GM21529 (cell line): ENCODE measurements around the gene GRB10.

Experiments
- ATAC-seq: cut with Tn5 transposase; IDR thresholded peaks from one replicate; pipeline ENCODE4 v1.9.1; 2021; ENCODE audit not compliant: unreplicated experiment

The GRB10 gene

GRCh38 chr7:50618281-50618680 lies 164.4 kb downstream of the GRB10 start:
- no peak for ATAC-seq

GRCh38 chr7:50615519-50616080 lies 167.1 kb downstream of the GRB10 start:
- ATAC-seq: no peak

GRCh38 chr7:50614721-50615518 lies 167.8 kb downstream of the GRB10 start:
- no peak for ATAC-seq

DNA sequence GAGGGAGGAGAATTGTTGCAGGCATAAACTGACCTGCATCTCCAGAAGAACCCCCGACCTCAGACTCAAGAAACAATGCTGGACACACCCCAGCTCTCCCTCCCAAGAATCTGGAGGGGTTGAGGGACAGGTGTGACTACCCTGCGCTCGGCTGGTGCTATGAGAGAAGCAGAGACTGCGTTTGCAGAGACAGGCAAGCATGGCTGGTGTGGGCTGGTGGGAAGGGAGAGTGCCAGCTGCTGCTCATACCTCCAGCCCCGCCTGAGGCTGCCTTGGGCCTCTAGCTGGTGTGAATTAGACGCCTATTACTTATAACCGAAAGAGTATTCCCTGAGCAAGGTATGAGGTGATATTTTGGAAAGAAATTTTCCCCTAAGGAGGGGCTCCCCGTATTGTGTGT lies 169.2 kb downstream of the GRB10 start:
- no peak for ATAC-seq

DNA sequence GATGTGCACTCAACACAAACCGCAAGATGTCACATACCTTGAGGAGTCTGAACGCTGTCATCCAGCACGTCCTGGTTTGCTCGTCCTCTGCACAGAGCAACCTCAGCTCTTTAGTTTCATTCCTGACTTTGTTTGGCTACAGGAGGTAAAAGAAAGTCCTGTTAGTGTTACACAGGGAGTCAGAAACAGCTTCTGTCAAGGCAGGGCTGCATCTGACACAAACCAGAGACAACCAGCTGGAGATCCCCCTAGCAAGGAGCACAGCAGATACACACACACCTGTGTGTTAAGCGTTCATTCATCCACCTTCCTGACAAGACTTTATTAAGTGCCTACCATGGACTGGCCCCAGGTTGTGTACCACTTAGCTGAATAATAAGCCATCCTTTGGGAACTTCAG lies 170.0 kb downstream of the GRB10 start:
- no peak for ATAC-seq

- no peak for ATAC-seq
These were observed 172.0 kb downstream of the GRB10 start for GRCh38 chr7:50610521-50611277.

- ATAC-seq: no peak
These were observed 174.3 kb downstream of the GRB10 start for GRCh38 chr7:50608196-50608906.

GRCh38 chr7:50607524-50608125 lies 175.1 kb downstream of the GRB10 start:
- no peak for ATAC-seq

- ATAC-seq: no peak
These were observed 177.6 kb downstream of the GRB10 start for GRCh38 chr7:50605059-50605458.

DNA sequence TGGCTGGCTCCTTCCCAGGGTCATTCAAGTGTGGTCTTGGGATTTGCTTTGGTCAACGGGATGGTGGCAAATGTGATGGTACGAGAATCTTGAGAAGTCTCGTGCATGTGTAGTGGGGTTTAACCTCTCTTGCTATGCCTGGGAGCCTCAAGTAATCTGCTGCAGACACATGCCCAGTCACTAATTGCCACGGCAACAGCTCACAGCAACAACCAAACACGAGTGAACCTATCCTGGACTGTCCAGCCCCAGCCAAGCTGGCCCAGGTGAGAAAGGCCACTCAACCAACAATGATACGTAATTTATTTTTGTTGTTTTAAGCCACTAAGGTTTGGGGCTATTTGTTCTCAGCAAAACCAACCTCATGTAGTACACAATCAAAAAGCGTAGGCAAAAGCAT lies 179.4 kb downstream of the GRB10 start:
- ATAC-seq: no peak

GRCh38 chr7:50599385-50599784 lies 183.3 kb downstream of the GRB10 start:
- no peak for ATAC-seq

DNA sequence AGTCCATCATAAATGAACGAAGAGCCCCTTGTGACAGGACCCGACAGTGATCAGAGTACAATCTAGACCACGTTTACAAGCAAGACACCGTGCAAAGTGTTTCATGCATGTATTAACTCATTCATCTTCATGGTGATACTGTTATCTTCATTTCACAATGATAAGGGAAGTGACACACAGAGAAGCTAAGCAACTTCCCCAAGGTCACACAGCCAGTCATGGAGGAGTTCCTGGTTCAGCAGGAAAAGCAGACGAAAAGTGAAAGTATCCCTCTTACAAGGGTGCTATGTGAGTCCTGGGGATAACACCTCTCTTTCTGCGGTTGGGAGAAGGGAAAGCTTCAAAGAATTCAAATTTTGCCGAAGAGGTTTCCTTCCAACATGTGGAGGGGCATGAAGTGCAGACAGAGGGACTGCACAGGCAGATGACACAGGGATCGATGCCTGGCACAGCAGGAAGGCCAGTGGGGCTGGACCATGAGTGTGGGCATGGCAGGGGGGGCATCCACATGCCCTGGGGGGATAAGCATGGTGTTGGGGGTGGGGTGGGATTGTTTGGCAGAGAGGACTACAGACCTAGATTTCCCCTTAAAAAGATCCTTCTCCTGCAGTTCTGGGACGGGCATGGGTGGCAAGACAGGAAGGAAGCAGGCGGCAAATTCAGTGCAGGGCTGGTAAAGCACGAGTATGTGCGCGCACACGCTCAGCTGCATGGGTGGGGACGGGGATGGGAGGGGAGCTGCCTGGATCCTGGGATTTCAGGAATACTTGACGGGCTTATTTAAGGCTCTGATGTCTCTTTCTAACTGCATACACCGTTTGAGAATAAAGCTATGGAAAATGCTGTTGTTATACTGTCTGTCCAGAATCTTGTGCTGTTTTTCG lies 184.0 kb downstream of the GRB10 start:
- no peak for ATAC-seq

DNA sequence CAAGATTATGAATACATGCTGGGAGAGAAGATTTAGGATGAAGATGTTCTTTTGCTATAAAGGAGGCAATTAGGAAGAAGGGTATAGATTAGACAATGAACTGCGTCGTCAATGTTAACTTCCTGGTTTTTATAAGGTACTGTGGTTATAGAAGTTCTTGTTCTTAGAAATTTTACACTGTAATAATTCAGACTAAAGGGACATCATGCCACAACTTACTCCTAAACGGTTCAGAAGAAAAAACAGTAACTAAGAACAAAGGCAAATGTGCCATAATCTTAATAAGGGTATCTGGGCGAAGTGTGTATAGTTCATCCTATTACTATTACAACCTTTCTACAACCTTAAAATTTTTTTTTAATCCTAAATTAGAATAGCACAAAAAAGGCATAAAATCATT lies 186.2 kb downstream of the GRB10 start:
- ATAC-seq: no peak

GRCh38 chr7:50595491-50596102 lies 187.1 kb downstream of the GRB10 start:
- ATAC-seq: peak; percentile 20

- peak; percentile 51 for ATAC-seq
These were observed 187.8 kb downstream of the GRB10 start for GRCh38 chr7:50594734-50595485.

GRCh38 chr7:50594136-50594535 lies 188.6 kb downstream of the GRB10 start:
- ATAC-seq: no peak

DNA sequence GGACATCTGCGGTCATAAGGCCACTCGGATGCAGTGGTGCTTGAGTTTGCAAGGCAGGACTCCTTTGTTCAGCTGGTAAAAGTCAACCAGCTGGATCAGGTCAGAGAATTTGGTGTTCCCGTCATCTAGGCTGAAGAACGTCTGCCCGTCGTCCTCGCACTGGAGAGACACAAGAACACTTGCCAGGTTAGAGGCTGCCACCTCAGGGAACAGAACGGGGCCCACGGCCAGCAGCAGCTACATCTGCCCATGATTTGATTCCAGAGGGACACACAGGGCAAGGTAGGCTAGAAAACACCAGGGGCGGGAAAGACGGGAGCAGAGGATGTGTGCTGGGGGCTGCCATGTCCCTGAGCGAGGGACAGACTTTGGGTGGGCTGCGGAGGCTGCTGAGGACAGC lies 189.8 kb downstream of the GRB10 start:
- ATAC-seq: no peak

DNA sequence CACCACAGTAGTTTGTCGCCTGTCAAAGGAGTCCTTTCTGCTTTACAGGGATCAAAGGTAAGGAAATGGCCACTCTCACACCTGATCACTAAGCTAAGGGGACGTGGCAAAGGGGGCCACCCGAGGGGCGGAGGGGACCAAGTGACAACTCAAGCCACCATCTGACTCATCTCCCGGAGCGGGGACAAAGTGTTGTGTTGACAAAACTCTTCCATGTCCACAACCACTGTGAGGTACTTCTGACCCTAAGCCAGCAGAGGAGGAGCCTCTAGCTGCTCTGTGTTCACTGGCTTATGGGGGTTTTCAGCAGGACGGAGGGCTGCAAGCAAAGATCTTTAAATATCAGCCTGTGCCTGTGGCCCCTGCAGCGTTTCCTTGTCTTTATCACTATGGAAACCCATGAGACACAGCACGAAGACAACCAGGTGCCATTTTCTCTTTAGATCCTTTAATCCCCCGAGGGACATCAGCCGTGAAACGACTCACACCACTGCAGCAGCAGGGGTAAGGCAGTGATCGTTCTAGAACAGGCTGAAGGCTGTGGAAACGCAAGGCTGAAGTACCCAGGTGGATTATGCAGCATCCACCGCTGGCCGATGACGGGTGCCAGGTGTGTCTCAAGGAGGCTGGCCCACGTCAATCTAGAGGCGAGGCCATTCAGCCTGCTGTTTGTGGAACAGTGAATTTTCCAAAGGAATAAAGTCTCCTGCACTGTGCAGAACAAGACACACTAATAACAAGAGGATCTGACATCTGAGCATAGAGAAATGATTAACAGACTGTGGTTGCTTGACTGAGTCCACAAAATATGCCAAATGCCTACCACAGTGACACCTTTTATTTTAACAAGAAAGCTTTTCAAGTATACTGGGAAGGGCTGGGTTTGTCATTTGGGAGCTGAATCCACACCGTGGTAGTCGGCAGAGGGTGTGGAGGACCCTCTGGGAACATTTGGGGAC lies 190.9 kb downstream of the GRB10 start:
- ATAC-seq: peak; percentile 62
